GM12878 (cell line): ENCODE measurements around the gene ADAM33.

Experiments used
- CREM ChIP-seq: IDR thresholded peaks from 2 replicates; pipeline ENCODE4 v1.6.1; 2014; ENCODE audit warnings: antibody characterized with exemption, low read depth
- EGR1 ChIP-seq, 2 experiments: IDR thresholded peaks; 1 replicate in 1 of 2; 2 replicates in 1 of 2; pipeline ENCODE4 v1.6.1; 2011 to 2012; ENCODE audit warnings: low read depth in 2 of 2, low read length in 2 of 2, borderline replicate concordance in 1 of 2, mild to moderate bottlenecking in 1 of 2, moderate library complexity in 1 of 2
- HDGF ChIP-seq: fragments of 450-650 bp; IDR thresholded peaks from 2 replicates; pipeline ENCODE4 v1.6.1; 2016; ENCODE audit warnings: antibody characterized with exemption
- PKNOX1 ChIP-seq: fragments of 450-650 bp; IDR thresholded peaks from 2 replicates; pipeline ENCODE4 v1.6.1; 2016; ENCODE audit warnings: mild to moderate bottlenecking
- POLR2A ChIP-seq: IDR thresholded peaks from 2 replicates; pipeline ENCODE4 v1.6.1; 2011; ENCODE audit warnings: low read depth, mild to moderate bottlenecking, low read length
- RAD21 ChIP-seq: IDR thresholded peaks from 2 replicates; pipeline ENCODE4 v1.6.1; 2011; ENCODE audit warnings: mild to moderate bottlenecking, low read depth, low read length, moderate library complexity; ENCODE audit not compliant: insufficient read depth
- REST ChIP-seq: IDR thresholded peaks from 2 replicates; pipeline ENCODE4 v1.6.1; 2012; ENCODE audit warnings: mild to moderate bottlenecking, low read depth, low read length
- ZSCAN29 ChIP-seq: fragments of 450-650 bp; IDR thresholded peaks from 2 replicates; pipeline ENCODE4 v1.6.1; 2017; ENCODE audit warnings: mild to moderate bottlenecking, moderate library complexity

GRCh38 chr20:3729378-3729777 lies 47.6 kb upstream of the ADAM33 start:
- TF ChIP-seq ZSCAN29 (no peak), PKNOX1 (no peak), EGR1 (IDR thresholded peaks at IDR 0.05; ENCODE audit: borderline replicate concordance in 1 of 2, low read depth in 2 of 2, low read length in 2 of 2) (no peak), CREM (no peak), REST (no peak), POLR2A (no peak), RAD21 (no peak), HDGF (no peak)
